HG02970 (cell line): ENCODE data around the gene CRTC3.
"Not testable (repeated sequence)": the region's sequence is repeated elsewhere in the genome, so short reads cannot be mapped to it uniquely, and the experiment has no call there.

Source experiments
- ATAC-seq: cut with Tn5 transposase; IDR thresholded peaks from one replicate; pipeline ENCODE4 v1.9.1; 2021; ENCODE audit warnings: mild to moderate bottlenecking, moderate library complexity, moderate number of reproducible peaks; ENCODE audit not compliant: unreplicated experiment, low FRiP score

CRTC3 gene

GRCh38 chr15:90644952-90645725 lies 115.4 kb downstream of the CRTC3 start:
- ATAC-seq, result no peak

GRCh38 chr15:90645873-90646575 lies 116.3 kb downstream of the CRTC3 start:
- no peak for ATAC-seq

GRCh38 chr15:90646662-90647305 lies 117.1 kb downstream of the CRTC3 start:
- ATAC-seq, result no peak

GRCh38 chr15:90647326-90647725 lies 117.6 kb downstream of the CRTC3 start:
- no peak for ATAC-seq

GRCh38 chr15:90648137-90649070 lies 118.7 kb downstream of the CRTC3 start:
- ATAC-seq, result no peak

- no peak for ATAC-seq
These were observed 120.6 kb downstream of the CRTC3 start for GRCh38 chr15:90650117-90650955.

- ATAC-seq, result no peak
These were observed 121.4 kb downstream of the CRTC3 start for GRCh38 chr15:90650956-90651689.

GRCh38 chr15:90654233-90655136 lies 124.8 kb downstream of the CRTC3 start:
- no peak for ATAC-seq

GRCh38 chr15:90657520-90658172 lies 127.9 kb downstream of the CRTC3 start:
- ATAC-seq, result peak; percentile 29

GRCh38 chr15:90659481-90659880 lies 129.8 kb downstream of the CRTC3 start:
- ATAC-seq, result no peak

- ATAC-seq, result no peak
These were observed 130.7 kb downstream of the CRTC3 start for GRCh38 chr15:90660195-90660998.

- not testable (repeated sequence) for ATAC-seq
These were observed 131.2 kb downstream of the CRTC3 start for GRCh38 chr15:90660999-90661330.

GRCh38 chr15:90664081-90664461 lies 134.3 kb downstream of the CRTC3 start:
- not testable (repeated sequence) for ATAC-seq

GRCh38 chr15:90664650-90665287 lies 135.0 kb downstream of the CRTC3 start:
- ATAC-seq, result no peak

GRCh38 chr15:90665288-90666134 lies 135.8 kb downstream of the CRTC3 start:
- peak; percentile 49 for ATAC-seq
